HEK293 (cell line): ENCODE data around the gene COMMD6.

ENCODE experiments used
- FEZF1 ChIP-seq: fragments of 450-650 bp; formaldehyde crosslinking; IDR thresholded peaks from 2 replicates; pipeline ENCODE4 v1.5.1; 2016; ENCODE audit warnings: missing biosample characterization, missing genetic modification characterization
- GLI4 ChIP-seq: fragments of 450-650 bp; formaldehyde crosslinking; IDR thresholded peaks from 2 replicates; pipeline ENCODE4 v1.5.1; 2016; ENCODE audit warnings: missing biosample characterization, missing genetic modification characterization
- KLF8 ChIP-seq: fragments of 450-650 bp; formaldehyde crosslinking; IDR thresholded peaks from 2 replicates; pipeline ENCODE4 v1.5.1; 2016; ENCODE audit warnings: missing biosample characterization, missing genetic modification characterization
- KLF9 ChIP-seq: fragments of 450-650 bp; formaldehyde crosslinking; IDR thresholded peaks from 2 replicates; pipeline ENCODE4 v1.5.1; 2016; ENCODE audit warnings: missing biosample characterization, missing genetic modification characterization, low read depth
- MEIS1 ChIP-seq: sonication (generic); formaldehyde crosslinking; IDR thresholded peaks from 2 replicates; pipeline ENCODE4 v1.8.1; 2022; ENCODE audit warnings: missing genetic modification reagents, mild to moderate bottlenecking, borderline replicate concordance
- SP2 ChIP-seq: fragments of 450-650 bp; formaldehyde crosslinking; IDR thresholded peaks from 2 replicates; pipeline ENCODE4 v1.5.1; 2016; ENCODE audit warnings: missing biosample characterization, missing genetic modification characterization
- YY2 ChIP-seq: fragments of 450-650 bp; formaldehyde crosslinking; IDR thresholded peaks from 2 replicates; pipeline ENCODE4 v1.5.1; 2016; ENCODE audit warnings: missing biosample characterization, missing genetic modification characterization
- ZBTB20 ChIP-seq: fragments of 450-650 bp; formaldehyde crosslinking; IDR thresholded peaks from 2 replicates; pipeline ENCODE4 v1.5.1; 2016; ENCODE audit warnings: missing biosample characterization, missing genetic modification characterization
- ZNF174 ChIP-seq: fragments of 450-650 bp; formaldehyde crosslinking; IDR thresholded peaks from 2 replicates; pipeline ENCODE4 v1.5.0; 2017; ENCODE audit warnings: missing biosample characterization, mild to moderate bottlenecking, missing genetic modification characterization
- ZNF2 ChIP-seq: fragments of 450-650 bp; formaldehyde crosslinking; IDR thresholded peaks from 2 replicates; pipeline ENCODE4 v1.5.1; 2016; ENCODE audit warnings: missing biosample characterization, missing genetic modification characterization
- ZNF202 ChIP-seq: fragments of 450-650 bp; formaldehyde crosslinking; IDR thresholded peaks from 2 replicates; pipeline ENCODE4 v1.5.1; 2016; ENCODE audit warnings: missing biosample characterization, missing genetic modification characterization, borderline replicate concordance
- ZNF223 ChIP-seq: fragments of 450-650 bp; formaldehyde crosslinking; IDR thresholded peaks from 2 replicates; pipeline ENCODE4 v1.5.1; 2016; ENCODE audit warnings: missing biosample characterization, missing genetic modification characterization
- ZNF23 ChIP-seq: fragments of 450-650 bp; formaldehyde crosslinking; IDR thresholded peaks from 2 replicates; pipeline ENCODE4 v1.5.1; 2016; ENCODE audit warnings: missing biosample characterization, missing genetic modification characterization, borderline replicate concordance
- ZNF266 ChIP-seq: fragments of 450-650 bp; formaldehyde crosslinking; IDR thresholded peaks from 2 replicates; pipeline ENCODE4 v1.5.1; 2016; ENCODE audit warnings: missing biosample characterization, missing genetic modification characterization, low read depth
- ZNF311 ChIP-seq: fragments of 450-650 bp; formaldehyde crosslinking; IDR thresholded peaks from 2 replicates; pipeline ENCODE4 v1.5.1; 2017; ENCODE audit warnings: missing biosample characterization, missing genetic modification characterization, borderline replicate concordance
- ZNF529 ChIP-seq: fragments of 450-650 bp; formaldehyde crosslinking; IDR thresholded peaks from 2 replicates; pipeline ENCODE4 v1.5.1; 2017; ENCODE audit warnings: missing genetic modification characterization, missing biosample characterization; ENCODE audit not compliant: insufficient replicate concordance
- ZNF548 ChIP-seq: fragments of 450-650 bp; formaldehyde crosslinking; IDR thresholded peaks from 2 replicates; pipeline ENCODE4 v1.5.1; 2016; ENCODE audit warnings: missing biosample characterization, missing genetic modification characterization
- ZNF747 ChIP-seq: fragments of 450-650 bp; formaldehyde crosslinking; IDR thresholded peaks from 2 replicates; pipeline ENCODE4 v1.5.1; 2016; ENCODE audit warnings: missing biosample characterization, missing genetic modification characterization
- ZNF76 ChIP-seq: fragments of 450-650 bp; formaldehyde crosslinking; IDR thresholded peaks from 2 replicates; pipeline ENCODE4; 2016; ENCODE audit warnings: low read depth, missing biosample characterization, missing genetic modification characterization, borderline replicate concordance
- ZNF843 ChIP-seq: fragments of 450-650 bp; formaldehyde crosslinking; IDR thresholded peaks from 2 replicates; pipeline ENCODE4 v1.5.1; 2016; ENCODE audit warnings: missing biosample characterization, missing genetic modification characterization
- TF ChIP-seq, protein P1 (sequence below): fragments of 450-650 bp; IDR thresholded peaks from 2 replicates; pipeline ENCODE4 v1.5.1; 2018; ENCODE audit warnings: missing biosample characterization, missing genetic modification characterization
- TF ChIP-seq, protein P2 (sequence below): fragments of 450-650 bp; formaldehyde crosslinking; IDR thresholded peaks from 2 replicates; pipeline ENCODE4 v1.5.1; 2016; ENCODE audit warnings: missing biosample characterization, missing genetic modification characterization
- TF ChIP-seq, protein P3 (sequence below): fragments of 450-650 bp; formaldehyde crosslinking; optimal IDR thresholded peaks from 2 replicates; pipeline ENCODE3; 2016; ENCODE audit warnings: missing biosample characterization, mild to moderate bottlenecking, missing genetic modification characterization
- TF ChIP-seq, protein P4 (sequence below): fragments of 450-650 bp; formaldehyde crosslinking; IDR thresholded peaks from 2 replicates; pipeline ENCODE4 v1.5.1; 2016; ENCODE audit warnings: missing biosample characterization, missing genetic modification characterization
- TF ChIP-seq, protein P5 (sequence below): fragments of 450-650 bp; formaldehyde crosslinking; IDR thresholded peaks from 2 replicates; pipeline ENCODE4 v1.5.1; 2016; ENCODE audit warnings: missing biosample characterization, missing genetic modification characterization
- TF ChIP-seq, protein P6 (sequence below): fragments of 450-650 bp; formaldehyde crosslinking; IDR thresholded peaks from 2 replicates; pipeline ENCODE4 v1.5.1; 2016; ENCODE audit warnings: missing biosample characterization, missing genetic modification characterization, borderline replicate concordance

COMMD6 gene

DNA sequence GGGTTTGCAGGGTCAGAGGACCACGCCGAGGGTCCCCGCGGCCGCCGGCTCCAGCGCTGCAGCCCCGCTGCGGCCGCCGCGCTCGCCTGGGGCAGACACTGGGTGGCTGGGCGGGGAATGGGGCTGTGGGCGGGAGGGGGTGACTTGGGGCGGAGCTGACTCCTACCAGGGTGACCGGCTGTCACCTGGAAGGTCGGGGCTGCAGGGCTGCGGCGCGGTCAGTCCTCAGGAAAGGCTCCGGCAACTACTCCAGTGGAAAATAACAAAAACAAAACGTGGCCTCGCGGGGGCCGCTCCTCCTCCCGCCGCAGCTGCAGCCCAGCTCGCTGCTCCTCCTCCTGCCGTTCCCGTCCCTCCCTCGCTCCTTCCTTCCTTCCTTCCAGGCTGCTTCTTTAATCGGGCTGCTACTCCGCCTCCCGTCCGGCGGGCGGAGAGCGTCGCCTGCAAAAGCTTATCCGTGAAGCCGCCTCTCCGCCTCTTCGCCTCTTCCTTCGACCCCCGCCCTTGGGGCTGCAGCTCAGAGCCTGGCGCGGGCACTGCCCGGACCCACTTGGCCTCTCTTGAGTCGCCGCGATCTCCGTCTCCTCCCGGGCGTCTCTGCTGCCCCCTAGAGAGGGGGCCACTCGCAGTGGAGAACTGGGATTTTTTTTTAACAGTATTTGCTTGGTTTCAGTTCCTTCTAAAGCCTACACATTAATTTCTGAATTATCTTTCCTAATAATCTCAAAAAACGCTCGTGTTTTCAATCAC, 55.4 kb downstream of the COMMD6 start, which contains the start of gene TBC1D4 (continued):
- peak; percentile 63; the same call in 1 of the 2 replicates for TF ChIP-seq ZBTB20 (tag by site-specific recombination)
- TF ChIP-seq ZNF266 (tag by site-specific recombination), result no peak
- no peak for TF ChIP-seq ZNF529 (tag by site-specific recombination)
- no peak for TF ChIP-seq MEIS1 (CRISPR knock-in tag)
- no peak for TF ChIP-seq ZNF311 (tag by site-specific recombination)
- TF ChIP-seq, protein P1, sequence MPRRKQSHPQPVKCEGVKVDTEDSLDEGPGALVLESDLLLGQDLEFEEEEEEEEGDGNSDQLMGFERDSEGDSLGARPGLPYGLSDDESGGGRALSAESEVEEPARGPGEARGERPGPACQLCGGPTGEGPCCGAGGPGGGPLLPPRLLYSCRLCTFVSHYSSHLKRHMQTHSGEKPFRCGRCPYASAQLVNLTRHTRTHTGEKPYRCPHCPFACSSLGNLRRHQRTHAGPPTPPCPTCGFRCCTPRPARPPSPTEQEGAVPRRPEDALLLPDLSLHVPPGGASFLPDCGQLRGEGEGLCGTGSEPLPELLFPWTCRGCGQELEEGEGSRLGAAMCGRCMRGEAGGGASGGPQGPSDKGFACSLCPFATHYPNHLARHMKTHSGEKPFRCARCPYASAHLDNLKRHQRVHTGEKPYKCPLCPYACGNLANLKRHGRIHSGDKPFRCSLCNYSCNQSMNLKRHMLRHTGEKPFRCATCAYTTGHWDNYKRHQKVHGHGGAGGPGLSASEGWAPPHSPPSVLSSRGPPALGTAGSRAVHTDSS (tag by site-specific recombination), result no peak
- peak; percentile 63; the same call in 1 of the 2 replicates for TF ChIP-seq ZNF2 (tag by site-specific recombination)
- TF ChIP-seq ZNF548 (tag by site-specific recombination), result no peak
- TF ChIP-seq, protein P2, sequence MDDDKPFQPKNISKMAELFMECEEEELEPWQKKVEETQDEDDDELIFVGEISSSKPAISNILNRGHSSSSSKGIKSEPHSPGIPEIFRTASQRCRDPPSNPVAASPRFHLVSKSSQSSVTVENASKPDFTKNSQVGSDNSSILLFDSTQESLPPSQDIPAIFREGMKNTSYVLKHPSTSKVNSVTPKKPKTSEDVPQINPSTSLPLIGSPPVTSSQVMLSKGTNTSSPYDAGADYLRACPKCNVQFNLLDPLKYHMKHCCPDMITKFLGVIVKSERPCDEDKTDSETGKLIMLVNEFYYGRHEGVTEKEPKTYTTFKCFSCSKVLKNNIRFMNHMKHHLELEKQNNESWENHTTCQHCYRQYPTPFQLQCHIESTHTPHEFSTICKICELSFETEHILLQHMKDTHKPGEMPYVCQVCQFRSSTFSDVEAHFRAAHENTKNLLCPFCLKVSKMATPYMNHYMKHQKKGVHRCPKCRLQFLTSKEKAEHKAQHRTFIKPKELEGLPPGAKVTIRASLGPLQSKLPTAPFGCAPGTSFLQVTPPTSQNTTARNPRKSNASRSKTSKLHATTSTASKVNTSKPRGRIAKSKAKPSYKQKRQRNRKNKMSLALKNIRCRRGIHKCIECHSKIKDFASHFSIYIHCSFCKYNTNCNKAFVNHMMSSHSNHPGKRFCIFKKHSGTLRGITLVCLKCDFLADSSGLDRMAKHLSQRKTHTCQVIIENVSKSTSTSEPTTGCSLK, result no peak
- TF ChIP-seq GLI4 (tag by site-specific recombination), result peak; percentile 63; the same call in 1 of the 2 replicates
- no peak for TF ChIP-seq ZNF202 (tag by site-specific recombination)
- TF ChIP-seq, protein P3, sequence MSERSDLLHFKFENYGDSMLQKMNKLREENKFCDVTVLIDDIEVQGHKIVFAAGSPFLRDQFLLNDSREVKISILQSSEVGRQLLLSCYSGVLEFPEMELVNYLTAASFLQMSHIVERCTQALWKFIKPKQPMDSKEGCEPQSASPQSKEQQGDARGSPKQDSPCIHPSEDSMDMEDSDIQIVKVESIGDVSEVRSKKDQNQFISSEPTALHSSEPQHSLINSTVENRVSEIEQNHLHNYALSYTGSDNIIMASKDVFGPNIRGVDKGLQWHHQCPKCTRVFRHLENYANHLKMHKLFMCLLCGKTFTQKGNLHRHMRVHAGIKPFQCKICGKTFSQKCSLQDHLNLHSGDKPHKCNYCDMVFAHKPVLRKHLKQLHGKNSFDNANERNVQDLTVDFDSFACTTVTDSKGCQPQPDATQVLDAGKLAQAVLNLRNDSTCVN, result peak; percentile 31
- TF ChIP-seq, protein P4, sequence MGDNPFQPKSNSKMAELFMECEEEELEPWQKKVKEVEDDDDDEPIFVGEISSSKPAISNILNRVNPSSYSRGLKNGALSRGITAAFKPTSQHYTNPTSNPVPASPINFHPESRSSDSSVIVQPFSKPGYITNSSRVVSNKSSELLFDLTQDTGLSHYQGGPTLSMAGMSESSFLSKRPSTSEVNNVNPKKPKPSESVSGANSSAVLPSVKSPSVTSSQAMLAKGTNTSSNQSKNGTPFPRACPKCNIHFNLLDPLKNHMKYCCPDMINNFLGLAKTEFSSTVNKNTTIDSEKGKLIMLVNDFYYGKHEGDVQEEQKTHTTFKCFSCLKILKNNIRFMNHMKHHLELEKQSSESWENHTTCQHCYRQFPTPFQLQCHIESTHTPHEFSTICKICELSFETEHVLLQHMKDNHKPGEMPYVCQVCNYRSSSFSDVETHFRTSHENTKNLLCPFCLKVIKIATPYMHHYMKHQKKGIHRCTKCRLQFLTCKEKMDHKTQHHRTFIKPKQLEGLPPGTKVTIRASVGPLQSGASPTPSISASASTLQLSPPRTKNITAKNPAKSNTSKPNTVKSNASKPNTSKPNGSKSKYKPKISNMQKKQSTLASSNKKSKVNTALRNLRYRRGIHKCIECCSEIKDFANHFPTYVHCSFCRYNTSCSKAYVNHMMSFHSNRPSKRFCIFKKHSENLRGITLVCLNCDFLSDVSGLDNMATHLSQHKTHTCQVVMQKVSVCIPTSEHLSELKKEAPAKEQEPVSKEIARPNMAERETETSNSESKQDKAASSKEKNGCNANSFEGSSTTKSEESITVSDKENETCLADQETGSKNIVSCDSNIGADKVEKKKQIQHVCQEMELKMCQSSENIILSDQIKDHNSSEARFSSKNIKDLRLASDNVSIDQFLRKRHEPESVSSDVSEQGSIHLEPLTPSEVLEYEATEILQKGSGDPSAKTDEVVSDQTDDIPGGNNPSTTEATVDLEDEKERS (tag by site-specific recombination), result no peak
- peak; percentile 66 for TF ChIP-seq KLF9
- TF ChIP-seq SP2 (tag by site-specific recombination), result peak; percentile 86
- TF ChIP-seq, protein P5, sequence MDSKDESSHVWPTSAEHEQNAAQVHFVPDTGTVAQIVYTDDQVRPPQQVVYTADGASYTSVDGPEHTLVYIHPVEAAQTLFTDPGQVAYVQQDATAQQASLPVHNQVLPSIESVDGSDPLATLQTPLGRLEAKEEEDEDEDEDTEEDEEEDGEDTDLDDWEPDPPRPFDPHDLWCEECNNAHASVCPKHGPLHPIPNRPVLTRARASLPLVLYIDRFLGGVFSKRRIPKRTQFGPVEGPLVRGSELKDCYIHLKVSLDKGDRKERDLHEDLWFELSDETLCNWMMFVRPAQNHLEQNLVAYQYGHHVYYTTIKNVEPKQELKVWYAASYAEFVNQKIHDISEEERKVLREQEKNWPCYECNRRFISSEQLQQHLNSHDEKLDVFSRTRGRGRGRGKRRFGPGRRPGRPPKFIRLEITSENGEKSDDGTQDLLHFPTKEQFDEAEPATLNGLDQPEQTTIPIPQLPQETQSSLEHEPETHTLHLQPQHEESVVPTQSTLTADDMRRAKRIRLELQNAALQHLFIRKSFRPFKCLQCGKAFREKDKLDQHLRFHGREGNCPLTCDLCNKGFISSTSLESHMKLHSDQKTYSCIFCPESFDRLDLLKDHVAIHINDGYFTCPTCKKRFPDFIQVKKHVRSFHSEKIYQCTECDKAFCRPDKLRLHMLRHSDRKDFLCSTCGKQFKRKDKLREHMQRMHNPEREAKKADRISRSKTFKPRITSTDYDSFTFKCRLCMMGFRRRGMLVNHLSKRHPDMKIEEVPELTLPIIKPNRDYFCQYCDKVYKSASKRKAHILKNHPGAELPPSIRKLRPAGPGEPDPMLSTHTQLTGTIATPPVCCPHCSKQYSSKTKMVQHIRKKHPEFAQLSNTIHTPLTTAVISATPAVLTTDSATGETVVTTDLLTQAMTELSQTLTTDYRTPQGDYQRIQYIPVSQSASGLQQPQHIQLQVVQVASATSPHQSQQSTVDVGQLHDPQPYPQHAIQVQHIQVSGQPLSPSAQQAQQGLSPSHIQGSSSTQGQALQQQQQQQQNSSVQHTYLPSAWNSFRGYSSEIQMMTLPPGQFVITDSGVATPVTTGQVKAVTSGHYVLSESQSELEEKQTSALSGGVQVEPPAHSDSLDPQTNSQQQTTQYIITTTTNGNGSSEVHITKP (tag by site-specific recombination), result peak; percentile 87
- TF ChIP-seq KLF8 (tag by site-specific recombination), result peak; percentile 74
- peak; percentile 99 for TF ChIP-seq ZNF223 (tag by site-specific recombination)
- TF ChIP-seq YY2 (tag by site-specific recombination), result no peak
- TF ChIP-seq ZNF23 (tag by site-specific recombination), result no peak
- TF ChIP-seq FEZF1 (tag by site-specific recombination), result peak; percentile 35; the same call in 1 of the 2 replicates
- TF ChIP-seq ZNF843 (tag by site-specific recombination), result peak; percentile 42; the same call in 1 of the 2 replicates
- no peak for TF ChIP-seq ZNF174 (tag by site-specific recombination)
- no peak for TF ChIP-seq ZNF747 (tag by site-specific recombination)
- TF ChIP-seq ZNF76 (tag by site-specific recombination), result no peak
- TF ChIP-seq, protein P6, sequence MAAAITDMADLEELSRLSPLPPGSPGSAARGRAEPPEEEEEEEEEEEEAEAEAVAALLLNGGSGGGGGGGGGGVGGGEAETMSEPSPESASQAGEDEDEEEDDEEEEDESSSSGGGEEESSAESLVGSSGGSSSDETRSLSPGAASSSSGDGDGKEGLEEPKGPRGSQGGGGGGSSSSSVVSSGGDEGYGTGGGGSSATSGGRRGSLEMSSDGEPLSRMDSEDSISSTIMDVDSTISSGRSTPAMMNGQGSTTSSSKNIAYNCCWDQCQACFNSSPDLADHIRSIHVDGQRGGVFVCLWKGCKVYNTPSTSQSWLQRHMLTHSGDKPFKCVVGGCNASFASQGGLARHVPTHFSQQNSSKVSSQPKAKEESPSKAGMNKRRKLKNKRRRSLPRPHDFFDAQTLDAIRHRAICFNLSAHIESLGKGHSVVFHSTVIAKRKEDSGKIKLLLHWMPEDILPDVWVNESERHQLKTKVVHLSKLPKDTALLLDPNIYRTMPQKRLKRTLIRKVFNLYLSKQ (tag by site-specific recombination), result no peak
